SK-N-SH (cell line): Measurements from ENCODE around the gene KRT3. TPM values are rescaled to one million over a fixed set of nuclear protein-coding genes. Genes with fewer than 3 reads are reported as not detected.

ENCODE experiments used
- CTCF ChIA-PET: fragments of 300-600, 350-600 bp; formaldehyde crosslinking; extraction: SDS; loops from one replicate; lab custom pipeline; 2021; lab: Yijun Ruan, JAX
- POLR2A ChIA-PET: fragments of 350-600 bp; sonication (Branson Sonifier 250); formaldehyde crosslinking; extraction: SDS; loops from one replicate; lab custom pipeline; 2020; ENCODE audit warnings: antibody characterized with exemption, inconsistent platforms; lab: Yijun Ruan, JAX
- DNase-seq: peaks from one replicate; pipeline ENCODE4 v3.0.0; 2012
- H2AFZ ChIP-seq: fragments of 200-600 bp; sonication (generic); 2 replicates; pipeline ENCODE4 v1.8.1; 2016; ENCODE audit warnings: antibody characterized with exemption, mild to moderate bottlenecking, low read depth
- H3F3A ChIP-seq: fragments of 200-600 bp; sonication (generic); replicated peaks from 2 replicates; pipeline ENCODE3; 2016; ENCODE audit warnings: antibody characterized with exemption, mild to moderate bottlenecking; ENCODE audit not compliant: insufficient read depth
- H3K27ac ChIP-seq, 2 experiments: fragments of 200-500 bp in 1 of 2; fragments of 200-600 bp in 1 of 2; sonication (Bioruptor generic) in 1 of 2; sonication (generic), shearing (Covaris generic) in 1 of 2; 2 replicates each; pipeline versions ENCODE4 v1.5.1 to v1.6.1; 2014 to 2016; ENCODE audit warnings: low read depth in 2 of 2, inconsistent platforms in 1 of 2, low read length in 1 of 2, mild to moderate bottlenecking in 1 of 2, mixed read lengths in 1 of 2
- H3K27me3 ChIP-seq: fragments of 200-600 bp; sonication (generic), shearing (Covaris generic); 2 replicates; pipeline ENCODE4 v1.6.1; 2016; ENCODE audit warnings: mixed run types; ENCODE audit not compliant: insufficient read depth
- H3K36me3 ChIP-seq, 2 experiments: fragments of 200-500 bp in 1 of 2; fragments of 200-600 bp in 1 of 2; sonication (Bioruptor generic) in 1 of 2; sonication (generic) in 1 of 2; replicated peaks in 1 of 2; 2 replicates each; pipeline versions ENCODE3 to v1.5.1; 2014 to 2016; ENCODE audit warnings: low read length in 1 of 2, mild to moderate bottlenecking in 1 of 2; ENCODE audit not compliant: insufficient read depth in 2 of 2, control insufficient read depth in 1 of 2
- H3K4me1 ChIP-seq, 2 experiments: fragments of 200-500 bp in 1 of 2; fragments of 200-600 bp in 1 of 2; sonication (Bioruptor generic) in 1 of 2; sonication (generic), shearing (Covaris generic) in 1 of 2; 2 replicates each; pipeline versions ENCODE4 v1.5.1 to v1.6.1; 2014 to 2016; ENCODE audit warnings: low read depth in 1 of 2, low read length in 1 of 2, mixed run types in 1 of 2; ENCODE audit not compliant: insufficient read depth in 2 of 2, control insufficient read depth in 1 of 2
- H3K4me2 ChIP-seq: fragments of 200-600 bp; sonication (generic), shearing (Covaris generic); 2 replicates; pipeline ENCODE4 v1.6.1; 2017; ENCODE audit warnings: mixed run types
- H3K4me3 ChIP-seq, 2 experiments: fragments of 200-500 bp in 1 of 2; fragments of 200-600 bp in 1 of 2; sonication (Bioruptor generic) in 1 of 2; sonication (generic), shearing (Covaris generic) in 1 of 2; 2 replicates each; pipeline versions ENCODE4 v1.5.1 to v1.8.1; 2014 to 2016; ENCODE audit warnings: low read depth in 2 of 2, inconsistent platforms in 1 of 2, low read length in 1 of 2, mild to moderate bottlenecking in 1 of 2, mixed read lengths in 1 of 2, moderate library complexity in 1 of 2
- H3K79me2 ChIP-seq: fragments of 200-600 bp; sonication (generic); 2 replicates; pipeline ENCODE4 v1.8.1; 2017; ENCODE audit warnings: mild to moderate bottlenecking; ENCODE audit not compliant: insufficient read depth
- H3K9ac ChIP-seq: fragments of 200-600 bp; sonication (generic); 2 replicates; pipeline ENCODE4 v1.6.1; 2017; ENCODE audit warnings: mixed run types
- H3K9me2 ChIP-seq: fragments of 200-600 bp; sonication (generic); 2 replicates; pipeline ENCODE4 v1.6.1; 2017; ENCODE audit warnings: mixed run types
- H3K9me3 ChIP-seq: fragments of 200-600 bp; sonication (generic); 2 replicates; pipeline ENCODE4 v1.6.1; 2017; ENCODE audit warnings: mixed run types, mild to moderate bottlenecking, moderate library complexity
- H4K20me1 ChIP-seq: fragments of 200-600 bp; sonication (generic); 2 replicates; pipeline ENCODE4 v1.6.1; 2017; ENCODE audit warnings: mild to moderate bottlenecking, mixed run types; ENCODE audit not compliant: insufficient read depth
- ELF1 ChIP-seq: IDR thresholded peaks from 2 replicates; pipeline ENCODE4 v1.4.0; 2012
- EP300 ChIP-seq, 2 experiments: IDR thresholded peaks; 2 replicates each; pipeline versions ENCODE4 v1.4.0 to v1.6.1; 2012; ENCODE audit warnings: borderline replicate concordance in 1 of 2, low read depth in 1 of 2, low read length in 1 of 2
- EZH2phosphoT487 ChIP-seq: fragments of 200-600 bp; sonication (generic); IDR thresholded peaks from 2 replicates; pipeline ENCODE4 v1.6.1; 2017; ENCODE audit warnings: low read depth, mixed run types, mild to moderate bottlenecking, antibody characterized with exemption, moderate library complexity, borderline replicate concordance
- FOSL2 ChIP-seq: IDR thresholded peaks from 2 replicates; pipeline ENCODE4 v1.4.0; 2012; ENCODE audit warnings: low read depth, mild to moderate bottlenecking, moderate library complexity, borderline replicate concordance
- FOXJ3 ChIP-seq: sonication (generic); formaldehyde crosslinking; IDR thresholded peaks from 2 replicates; pipeline ENCODE4 v1.5.1; 2020; ENCODE audit warnings: mild to moderate bottlenecking, missing genetic modification reagents
- FOXM1 ChIP-seq: IDR thresholded peaks from 2 replicates; pipeline ENCODE4 v1.4.0; 2012; ENCODE audit warnings: low read depth, mild to moderate bottlenecking
- GABPA ChIP-seq: IDR thresholded peaks from 2 replicates; pipeline ENCODE4 v1.4.0; 2012; ENCODE audit warnings: low read depth, mild to moderate bottlenecking
- JUND ChIP-seq: IDR thresholded peaks from 2 replicates; pipeline ENCODE4 v1.4.0; 2012
- MAX ChIP-seq: IDR thresholded peaks from 2 replicates; pipeline ENCODE4 v1.4.0; 2012; ENCODE audit warnings: low read depth
- MEF2A ChIP-seq: IDR thresholded peaks from 2 replicates; pipeline ENCODE4 v1.4.0; 2012; ENCODE audit warnings: low read depth, borderline replicate concordance
- POLR2AphosphoS5 ChIP-seq: IDR thresholded peaks from 2 replicates; pipeline ENCODE4 v1.6.1; 2012; ENCODE audit warnings: low read depth, low read length
- RAD21 ChIP-seq: IDR thresholded peaks from 2 replicates; pipeline ENCODE4 v1.6.1; 2012; ENCODE audit warnings: mild to moderate bottlenecking, low read length
- RCOR1 ChIP-seq: fragments of 150-350 bp; IDR thresholded peaks from 2 replicates; pipeline ENCODE4 v1.6.1; 2017; ENCODE audit warnings: antibody characterized with exemption, low read length
- RFX5 ChIP-seq: IDR thresholded peaks from 2 replicates; pipeline ENCODE4 v1.6.1; 2012; ENCODE audit warnings: mild to moderate bottlenecking, improper control_type of control experiment, low read length
- SIN3A ChIP-seq: IDR thresholded peaks from 2 replicates; pipeline ENCODE4 v1.6.1; 2012; ENCODE audit warnings: low read depth, mild to moderate bottlenecking, low read length, moderate library complexity, borderline replicate concordance
- SMC3 ChIP-seq: IDR thresholded peaks from 2 replicates; pipeline ENCODE4 v1.6.1; 2012; ENCODE audit warnings: low read depth, low read length, improper control_type of control experiment
- YY1 ChIP-seq: IDR thresholded peaks from 2 replicates; pipeline ENCODE4 v1.4.0; 2012; ENCODE audit warnings: low read depth, mild to moderate bottlenecking
- ZBTB33 ChIP-seq: IDR thresholded peaks from 2 replicates; pipeline ENCODE4 v1.4.0; 2012; ENCODE audit warnings: low read depth, borderline replicate concordance
- whole genome bisulfite sequencing: methylation state at CpG from one replicate; pipeline ENCODE4 v1.1.6; 2017; ENCODE audit warnings: low lambda C conversion rate; 5-methylcytosine and 5-hydroxymethylcytosine counted together
- polyA plus RNA-seq, 3 experiments: library from polyadenylated mRNA; depleted of rRNA; stranded (reverse); fragments of >200 nt; gene quantifications; 2 replicates each; pipeline ENCODE4 v1.2.3, GENCODE V29; 2012
- TF ChIP-seq, protein P1 (sequence below): fragments of 150-350 bp; IDR thresholded peaks from 2 replicates; pipeline ENCODE4 v1.6.1; 2017; ENCODE audit warnings: antibody characterized with exemption, low read length, low read depth, borderline replicate concordance
- TF ChIP-seq, protein P2 (sequence below): IDR thresholded peaks from 2 replicates; pipeline ENCODE4 v1.6.1; 2012; ENCODE audit warnings: mild to moderate bottlenecking, low read depth, low read length, moderate library complexity

Gene KRT3
- polyA plus RNA-seq, 1 of the 3 experiments (the other 2 are of a cell fraction), result not detected

DNA sequence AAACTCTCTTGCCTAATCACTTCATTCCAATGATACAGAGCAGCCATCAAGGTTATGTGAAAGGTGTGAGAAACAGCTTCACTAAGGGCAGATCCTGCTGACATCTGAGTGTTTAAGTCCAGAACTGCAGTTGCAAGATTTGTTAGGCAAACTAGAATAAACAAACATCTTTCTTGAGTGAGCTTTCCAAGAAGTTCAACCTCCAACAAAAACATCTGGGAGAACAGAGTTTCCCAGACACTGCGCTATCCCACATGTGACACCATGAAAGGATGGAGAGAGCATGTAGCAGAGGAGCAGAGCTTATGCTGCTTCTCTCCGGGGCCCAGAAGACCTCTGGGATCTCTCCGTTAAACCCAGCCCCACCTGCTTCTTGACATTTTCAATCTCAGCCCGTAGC lies 24.4 kb downstream of the KRT3 start:
- Histone ChIP-seq H3K4me2 (no peak overlapping the region), H3K4me3 (no peak overlapping the region), H3K9ac (no peak overlapping the region), H3K9me3 (no peaks in the 10 kb centered on the region), H3K36me3 (no peaks in the 10 kb centered on the region), H4K20me1 (no peaks in the 10 kb centered on the region), H3K9me2 (no peaks in the 10 kb centered on the region), H3K4me1 (no peaks in the 10 kb centered on the region), H3K79me2 (no peaks in the 10 kb centered on the region), H3F3A (no peaks in the 10 kb centered on the region), H2AFZ (no peak overlapping the region), H3K27ac (no peak overlapping the region), H3K27me3 (peaks cover 41% of the 10 kb centered on the region)
- DNase-seq, result no peak
- CTCF ChIA-PET, result interaction anchor here (1.1 kb wide), 1 partner anchor 9 kb away, joined by 3 read pairs; no protein-coding TSS in a partner anchor
- POLR2A ChIA-PET, result no interaction called here
- WGBS, result 26% methylated on average over 4 of the region's 4 CpGs
- TF ChIP-seq MAX (no peak), RFX5 (no peak), EZH2phosphoT487 (no peak), RAD21 (no peak), ELF1 (no peak), FOXM1 (no peak), MEF2A (no peak), POLR2AphosphoS5 (no peak), SMC3 (no peak), EP300 (IDR thresholded peaks at IDR 0.05; ENCODE audit: borderline replicate concordance in 1 of 2, low read depth in 1 of 2, low read length in 1 of 2) (no peak), RCOR1 (no peak), JUND (no peak), FOXJ3 (no peak), GABPA (no peak), ZBTB33 (no peak), SIN3A (no peak), YY1 (no peak), FOSL2 (no peak)
- TF ChIP-seq, protein P1, sequence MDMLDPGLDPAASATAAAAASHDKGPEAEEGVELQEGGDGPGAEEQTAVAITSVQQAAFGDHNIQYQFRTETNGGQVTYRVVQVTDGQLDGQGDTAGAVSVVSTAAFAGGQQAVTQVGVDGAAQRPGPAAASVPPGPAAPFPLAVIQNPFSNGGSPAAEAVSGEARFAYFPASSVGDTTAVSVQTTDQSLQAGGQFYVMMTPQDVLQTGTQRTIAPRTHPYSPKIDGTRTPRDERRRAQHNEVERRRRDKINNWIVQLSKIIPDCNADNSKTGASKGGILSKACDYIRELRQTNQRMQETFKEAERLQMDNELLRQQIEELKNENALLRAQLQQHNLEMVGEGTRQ, result no peak
- TF ChIP-seq, protein P2, sequence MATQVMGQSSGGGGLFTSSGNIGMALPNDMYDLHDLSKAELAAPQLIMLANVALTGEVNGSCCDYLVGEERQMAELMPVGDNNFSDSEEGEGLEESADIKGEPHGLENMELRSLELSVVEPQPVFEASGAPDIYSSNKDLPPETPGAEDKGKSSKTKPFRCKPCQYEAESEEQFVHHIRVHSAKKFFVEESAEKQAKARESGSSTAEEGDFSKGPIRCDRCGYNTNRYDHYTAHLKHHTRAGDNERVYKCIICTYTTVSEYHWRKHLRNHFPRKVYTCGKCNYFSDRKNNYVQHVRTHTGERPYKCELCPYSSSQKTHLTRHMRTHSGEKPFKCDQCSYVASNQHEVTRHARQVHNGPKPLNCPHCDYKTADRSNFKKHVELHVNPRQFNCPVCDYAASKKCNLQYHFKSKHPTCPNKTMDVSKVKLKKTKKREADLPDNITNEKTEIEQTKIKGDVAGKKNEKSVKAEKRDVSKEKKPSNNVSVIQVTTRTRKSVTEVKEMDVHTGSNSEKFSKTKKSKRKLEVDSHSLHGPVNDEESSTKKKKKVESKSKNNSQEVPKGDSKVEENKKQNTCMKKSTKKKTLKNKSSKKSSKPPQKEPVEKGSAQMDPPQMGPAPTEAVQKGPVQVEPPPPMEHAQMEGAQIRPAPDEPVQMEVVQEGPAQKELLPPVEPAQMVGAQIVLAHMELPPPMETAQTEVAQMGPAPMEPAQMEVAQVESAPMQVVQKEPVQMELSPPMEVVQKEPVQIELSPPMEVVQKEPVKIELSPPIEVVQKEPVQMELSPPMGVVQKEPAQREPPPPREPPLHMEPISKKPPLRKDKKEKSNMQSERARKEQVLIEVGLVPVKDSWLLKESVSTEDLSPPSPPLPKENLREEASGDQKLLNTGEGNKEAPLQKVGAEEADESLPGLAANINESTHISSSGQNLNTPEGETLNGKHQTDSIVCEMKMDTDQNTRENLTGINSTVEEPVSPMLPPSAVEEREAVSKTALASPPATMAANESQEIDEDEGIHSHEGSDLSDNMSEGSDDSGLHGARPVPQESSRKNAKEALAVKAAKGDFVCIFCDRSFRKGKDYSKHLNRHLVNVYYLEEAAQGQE, result no peak
